Suprapubic skin (tissue), 4 donors: ENCODE results near the gene GRPEL1. TPM values are rescaled to one million over a fixed set of nuclear protein-coding genes. Genes with fewer than 3 reads are reported as not detected.
A peak's percentile ranks its signal among the peaks of the same experiment; 100 is the strongest.

Source experiments
- DNase-seq, 2 donors: peaks; one replicate each; pipeline ENCODE4 v3.0.0-alpha.2; 2019; ENCODE audit warnings: low spot score in 2 of 2
- H3K27ac ChIP-seq: fragments of 200-600 bp; sonication (generic); one replicate; pipeline ENCODE4 v1.5.1; 2019
- H3K27me3 ChIP-seq: fragments of 200-600 bp; sonication (generic); one replicate; pipeline ENCODE4 v1.5.1; 2019
- H3K36me3 ChIP-seq: fragments of 200-600 bp; sonication (generic); one replicate; pipeline ENCODE4 v1.5.1; 2019
- H3K4me1 ChIP-seq: fragments of 200-600 bp; sonication (generic); one replicate; pipeline ENCODE4 v1.5.1; 2019
- H3K4me3 ChIP-seq: fragments of 200-600 bp; sonication (generic); one replicate; pipeline ENCODE4 v1.5.1; 2019; ENCODE audit warnings: mild to moderate bottlenecking
- H3K9me3 ChIP-seq: fragments of 200-600 bp; sonication (generic); one replicate; pipeline ENCODE4 v1.5.1; 2019
- EP300 ChIP-seq: sonication (generic); formaldehyde crosslinking; IDR thresholded peaks from one replicate; pipeline ENCODE4 v1.6.1; 2017; ENCODE audit warnings: antibody characterized with exemption
- POLR2A ChIP-seq, 2 donors: fragments of 450-650 bp; IDR thresholded peaks; one replicate each; pipeline ENCODE4 v1.6.1; 2017; ENCODE audit warnings: antibody characterized with exemption in 2 of 2, mild to moderate bottlenecking in 2 of 2, moderate library complexity in 2 of 2
- POLR2AphosphoS5 ChIP-seq, 3 donors: sonication (generic); formaldehyde crosslinking; IDR thresholded peaks; one replicate each; pipeline ENCODE4 v1.6.1; 2017; ENCODE audit warnings: antibody characterized with exemption in 3 of 3
- WGBS: methylation state at CpG from one replicate; pipeline ENCODE4 v1.1.5; 2018; 5-methylcytosine and 5-hydroxymethylcytosine counted together
- total RNA-seq, 4 donors: library from RNA; depleted of rRNA; stranded (reverse); fragments of >200 nt; gene quantifications; one replicate each; pipeline ENCODE4 v1.1.0, GENCODE V29; 2016
- TF ChIP-seq, protein P1 (sequence below), 2 donors: fragments of 200-600 bp in 1 of 2; fragments of 450-650 bp in 1 of 2; sonication (generic) in 1 of 2; IDR thresholded peaks; one replicate each; pipeline ENCODE4 v1.5.1; 2016 to 2019; ENCODE audit warnings: antibody characterized with exemption in 2 of 2, mild to moderate bottlenecking in 1 of 2, moderate library complexity in 1 of 2

GRPEL1 gene
- total RNA-seq, 4 donors from 2014 or later: 18.2 to 32.4 (median 25.3) TPM

DNA sequence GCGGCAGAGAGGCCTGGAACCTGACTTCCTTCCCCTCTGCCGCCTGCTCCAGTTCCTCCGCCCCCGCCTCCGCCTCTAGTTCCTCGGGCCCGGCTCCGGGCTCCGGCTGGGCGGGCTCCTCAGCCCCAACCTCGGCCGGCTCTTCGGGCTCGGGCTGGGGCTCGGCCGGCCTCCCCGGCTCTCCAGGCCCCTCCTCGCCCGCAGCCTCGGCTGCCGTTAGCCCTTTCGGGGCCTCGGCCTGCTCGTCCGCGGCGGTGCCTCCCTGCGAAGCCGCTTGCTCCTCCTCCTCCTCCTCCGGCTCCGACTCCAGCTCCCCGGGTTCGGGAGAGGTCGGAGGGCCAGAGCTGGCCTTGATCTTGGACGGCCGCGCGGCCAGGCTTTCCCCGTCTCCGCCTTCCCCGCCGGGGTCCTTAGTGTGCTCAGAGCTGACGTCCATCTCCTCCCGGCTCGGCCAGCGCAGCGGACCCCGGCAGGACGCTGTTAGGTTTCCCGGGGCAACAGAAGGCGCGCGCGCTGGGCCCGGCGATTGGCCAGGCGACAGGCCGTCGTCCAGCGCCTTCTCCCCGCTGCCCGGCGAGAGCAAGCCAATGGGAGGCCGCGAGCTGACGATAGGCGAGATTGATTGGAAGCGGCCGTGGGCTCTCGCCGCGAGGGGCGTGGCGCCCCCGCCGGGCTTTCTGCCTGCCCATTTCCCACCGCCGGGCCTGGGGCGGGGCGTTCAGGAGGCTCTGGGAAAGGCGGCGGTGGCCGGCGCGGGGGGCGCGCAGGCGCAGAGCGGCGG is 25.2 kb downstream of the GRPEL1 start:
- H3K27me3 ChIP-seq: no peaks in the 10 kb centered on the region
- WGBS: under 1% methylated on average over 40 of the region's 90 CpGs
- TF ChIP-seq POLR2A (IDR thresholded peaks at IDR 0.05): no peak
- TF ChIP-seq, protein P1, sequence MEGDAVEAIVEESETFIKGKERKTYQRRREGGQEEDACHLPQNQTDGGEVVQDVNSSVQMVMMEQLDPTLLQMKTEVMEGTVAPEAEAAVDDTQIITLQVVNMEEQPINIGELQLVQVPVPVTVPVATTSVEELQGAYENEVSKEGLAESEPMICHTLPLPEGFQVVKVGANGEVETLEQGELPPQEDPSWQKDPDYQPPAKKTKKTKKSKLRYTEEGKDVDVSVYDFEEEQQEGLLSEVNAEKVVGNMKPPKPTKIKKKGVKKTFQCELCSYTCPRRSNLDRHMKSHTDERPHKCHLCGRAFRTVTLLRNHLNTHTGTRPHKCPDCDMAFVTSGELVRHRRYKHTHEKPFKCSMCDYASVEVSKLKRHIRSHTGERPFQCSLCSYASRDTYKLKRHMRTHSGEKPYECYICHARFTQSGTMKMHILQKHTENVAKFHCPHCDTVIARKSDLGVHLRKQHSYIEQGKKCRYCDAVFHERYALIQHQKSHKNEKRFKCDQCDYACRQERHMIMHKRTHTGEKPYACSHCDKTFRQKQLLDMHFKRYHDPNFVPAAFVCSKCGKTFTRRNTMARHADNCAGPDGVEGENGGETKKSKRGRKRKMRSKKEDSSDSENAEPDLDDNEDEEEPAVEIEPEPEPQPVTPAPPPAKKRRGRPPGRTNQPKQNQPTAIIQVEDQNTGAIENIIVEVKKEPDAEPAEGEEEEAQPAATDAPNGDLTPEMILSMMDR (IDR thresholded peaks at IDR 0.05): peak; percentile 35 to 55
- TF ChIP-seq POLR2AphosphoS5 (IDR thresholded peaks at IDR 0.05): peak in 1 of 3 donors; percentile 47
- no peak for TF ChIP-seq EP300
- DNase-seq: peak; percentile 97 to 98
- H3K27ac ChIP-seq: peak overlapping the region; percentile 79
- peak overlapping the region; percentile 71 for H3K4me3 ChIP-seq
- H3K36me3 ChIP-seq: no peaks in the 10 kb centered on the region
- peaks cover 48% of the 10 kb centered on the region for H3K4me1 ChIP-seq
- H3K9me3 ChIP-seq: no peaks in the 10 kb centered on the region

DNA sequence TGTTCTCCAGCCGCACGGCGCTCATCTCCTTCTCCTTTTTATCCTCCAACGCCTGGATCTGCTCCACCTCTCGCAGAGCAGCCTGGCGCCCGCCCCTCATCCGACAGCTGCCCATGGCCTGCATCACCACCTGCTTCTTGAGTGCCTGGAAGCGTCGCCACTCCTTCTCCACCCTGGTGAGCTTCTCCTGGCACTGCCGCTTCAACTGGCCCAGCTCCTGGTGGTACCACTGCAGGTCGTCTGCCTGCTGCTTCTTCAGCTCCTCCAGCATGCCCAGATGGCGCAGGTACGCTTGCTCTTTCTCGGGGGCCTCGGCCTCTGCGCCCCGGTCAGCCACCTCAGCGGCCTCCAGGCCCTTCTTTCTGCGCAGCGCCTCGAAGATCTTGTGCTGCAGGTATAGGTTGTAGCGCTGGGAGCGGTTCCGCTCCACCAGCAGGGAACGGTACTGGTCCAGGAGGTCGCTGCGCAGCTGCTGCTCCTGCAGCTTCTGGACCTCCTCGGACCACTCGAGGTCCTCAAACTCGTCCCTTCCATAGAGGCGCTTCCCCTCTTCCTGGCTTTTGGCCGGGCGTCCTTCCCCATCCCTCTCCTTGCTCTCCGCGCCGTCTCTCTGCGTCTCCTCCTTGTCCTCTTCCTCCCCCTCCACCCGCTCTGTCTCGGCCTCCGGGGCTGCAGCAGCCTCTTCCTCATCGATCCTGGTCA is 25.9 kb downstream of the GRPEL1 start:
- peak; percentile 82 to 87 for DNase-seq
- Histone ChIP-seq H3K27ac (peak overlapping the region; percentile 79), H3K4me3 (peak overlapping the region; percentile 71), H3K4me1 (peaks cover 42% of the 10 kb centered on the region), H3K9me3 (no peaks in the 10 kb centered on the region), H3K36me3 (no peaks in the 10 kb centered on the region), H3K27me3 (no peaks in the 10 kb centered on the region)
- WGBS: 37% methylated on average over 30 of the region's 42 CpGs
- TF ChIP-seq, protein P1 (IDR thresholded peaks at IDR 0.05): no peak
- TF ChIP-seq POLR2AphosphoS5 (IDR thresholded peaks at IDR 0.05) (no peak), POLR2A (IDR thresholded peaks at IDR 0.05) (no peak), EP300 (no peak)

DNA sequence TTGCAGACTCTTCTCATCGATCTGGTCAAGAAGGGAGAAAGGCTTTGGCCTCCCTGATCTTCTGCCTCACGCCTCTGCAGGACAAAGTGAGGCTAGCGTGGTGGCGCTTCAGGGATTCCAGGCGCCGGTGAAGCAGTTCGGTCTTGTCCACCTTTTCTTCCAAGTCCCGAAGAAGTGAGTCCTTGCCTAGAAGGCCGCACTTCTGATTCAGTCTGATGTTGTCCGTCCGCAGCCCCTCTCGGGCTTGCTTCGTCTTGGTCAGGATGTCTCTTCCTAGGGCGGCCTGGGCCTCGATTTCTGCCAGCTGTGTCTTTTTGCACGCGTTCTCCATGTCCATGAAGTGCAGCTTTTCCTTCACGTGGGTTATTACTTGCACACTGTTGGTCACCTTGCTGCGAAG is 26.6 kb downstream of the GRPEL1 start:
- Histone ChIP-seq H3K27ac (no peak overlapping the region), H3K4me1 (peaks cover 35% of the 10 kb centered on the region), H3K27me3 (no peaks in the 10 kb centered on the region), H3K9me3 (no peaks in the 10 kb centered on the region), H3K4me3 (no peak overlapping the region), H3K36me3 (no peaks in the 10 kb centered on the region)
- WGBS: 94% methylated on average over 19 of the region's 19 CpGs
- no peak for TF ChIP-seq EP300
- TF ChIP-seq, protein P1 (IDR thresholded peaks at IDR 0.05): no peak
- no peak for TF ChIP-seq POLR2AphosphoS5 (IDR thresholded peaks at IDR 0.05)
- TF ChIP-seq POLR2A (IDR thresholded peaks at IDR 0.05): no peak
- DNase-seq: peak in 1 of 2 donors; percentile 65

DNA sequence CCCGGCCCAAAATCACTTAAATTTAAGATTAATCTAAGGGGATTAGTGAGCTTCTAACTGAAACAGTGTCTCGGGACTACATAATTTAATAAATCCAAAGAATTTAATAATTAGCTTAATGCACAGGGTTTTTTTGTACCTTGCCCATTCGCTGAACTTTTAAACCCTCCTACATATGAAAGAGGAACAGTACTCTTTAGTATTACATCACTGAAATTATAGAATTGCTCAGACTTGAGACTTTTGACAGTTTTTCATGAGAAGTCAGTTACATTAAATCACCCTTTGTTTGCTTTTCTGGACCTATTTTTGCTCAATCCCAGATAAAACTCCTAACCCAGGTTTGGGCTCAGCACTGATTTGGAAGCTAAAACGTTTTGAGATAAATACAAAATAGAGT is 27.1 kb downstream of the GRPEL1 start:
- Histone ChIP-seq H3K4me3 (no peak overlapping the region), H3K27ac (no peak overlapping the region), H3K9me3 (no peaks in the 10 kb centered on the region), H3K4me1 (peaks cover 31% of the 10 kb centered on the region), H3K27me3 (no peaks in the 10 kb centered on the region), H3K36me3 (no peaks in the 10 kb centered on the region)
- TF ChIP-seq EP300: no peak
- TF ChIP-seq POLR2A (IDR thresholded peaks at IDR 0.05): no peak
- TF ChIP-seq, protein P1 (IDR thresholded peaks at IDR 0.05): no peak
- TF ChIP-seq POLR2AphosphoS5 (IDR thresholded peaks at IDR 0.05): no peak
- 91% methylated on average over 4 of the region's 4 CpGs for WGBS
- DNase-seq: no peak

DNA sequence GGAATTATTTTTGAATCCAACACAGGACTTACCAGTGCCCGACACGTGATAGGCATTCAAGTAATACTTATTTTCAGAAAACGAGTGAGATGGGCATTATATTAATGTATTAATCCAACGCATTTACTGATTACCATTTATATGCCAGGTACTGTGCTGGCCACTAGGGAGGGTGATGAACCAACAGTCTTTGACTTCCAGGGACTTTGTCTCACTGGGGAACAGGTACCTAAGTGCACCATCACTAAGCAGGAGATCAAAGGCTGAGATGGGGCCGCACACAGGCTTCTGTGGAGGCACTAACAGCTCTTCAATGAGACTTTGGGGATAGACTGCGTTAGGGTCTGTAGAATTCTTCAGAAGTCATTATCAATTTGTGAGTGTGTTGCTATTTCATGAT is 30.4 kb downstream of the GRPEL1 start:
- no peaks in the 10 kb centered on the region for H3K27me3 ChIP-seq
- no peak overlapping the region for H3K4me3 ChIP-seq
- WGBS: 62% methylated on average over 6 of the region's 6 CpGs
- peaks cover 4% of the 10 kb centered on the region for H3K36me3 ChIP-seq
- no peak for DNase-seq
- H3K27ac ChIP-seq: no peak overlapping the region
- H3K4me1 ChIP-seq: peaks cover 13% of the 10 kb centered on the region
- H3K9me3 ChIP-seq: no peaks in the 10 kb centered on the region
- no peak for TF ChIP-seq POLR2AphosphoS5 (IDR thresholded peaks at IDR 0.05)
